GM18873 (cell line): Measurements from ENCODE around the gene SLC25A41.

Source experiments
- ATAC-seq: cut with Tn5 transposase; IDR thresholded peaks from one replicate; pipeline ENCODE4 v1.9.1; 2021; ENCODE audit warnings: mild to moderate bottlenecking, moderate library complexity, moderate number of reproducible peaks; ENCODE audit not compliant: unreplicated experiment, low FRiP score

SLC25A41 gene

GRCh38 chr19:6378041-6378440 lies 55.5 kb downstream of the SLC25A41 start:
- ATAC-seq: no peak

- no peak for ATAC-seq
These were observed 56.9 kb downstream of the SLC25A41 start for GRCh38 chr19:6376512-6377190.
